Left ventricle myocardium superior (tissue), 1 donor: ENCODE data around the gene TARP.
"Not testable (repeated sequence)": the region's sequence is repeated elsewhere in the genome, so short reads cannot be mapped to it uniquely, and the experiment has no call there.

Source experiments
- ATAC-seq: fragments of 200-7000 bp; cut with Tn5 transposase; one replicate; pipeline ENCODE4 v1.9.1; 2020; ENCODE audit warnings: mild to moderate bottlenecking, moderate library complexity
- DNase-seq: peaks from one replicate; pipeline ENCODE4 v3.0.0-alpha.2; 2020
- intact Hi-C: fragments of 100-400 bp; cut with micrococcal nuclease; formaldehyde crosslinking; loops from one replicate; pipeline ENCODE4 v1.11.0; 2022
- donor health status: DM: no; HTN: yes; CAD: no; lungs with severe emphysema.

The TARP gene

DNA sequence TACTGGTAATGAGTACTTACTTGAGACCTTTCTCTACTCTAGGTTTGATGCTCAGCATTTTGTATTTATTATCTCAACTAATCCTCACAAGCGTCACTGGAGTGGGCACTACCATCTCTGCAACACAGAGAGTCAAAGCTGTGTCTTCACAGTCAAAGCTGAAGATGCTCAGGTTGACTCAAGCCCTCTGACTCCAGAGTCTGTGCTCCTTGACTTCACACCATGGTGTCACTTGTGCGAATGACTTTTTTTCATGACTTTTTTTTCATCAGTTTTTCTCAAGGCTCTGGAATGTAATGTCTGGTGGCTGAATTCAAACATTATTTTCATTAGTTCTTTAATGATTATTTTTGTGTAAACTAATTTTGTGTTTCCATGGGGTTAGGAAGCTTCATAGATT lies 30.4 kb upstream of the TARP start:
- intact Hi-C loops: no loop called here
- DNase-seq (no peak), ATAC-seq (no peak)

DNA sequence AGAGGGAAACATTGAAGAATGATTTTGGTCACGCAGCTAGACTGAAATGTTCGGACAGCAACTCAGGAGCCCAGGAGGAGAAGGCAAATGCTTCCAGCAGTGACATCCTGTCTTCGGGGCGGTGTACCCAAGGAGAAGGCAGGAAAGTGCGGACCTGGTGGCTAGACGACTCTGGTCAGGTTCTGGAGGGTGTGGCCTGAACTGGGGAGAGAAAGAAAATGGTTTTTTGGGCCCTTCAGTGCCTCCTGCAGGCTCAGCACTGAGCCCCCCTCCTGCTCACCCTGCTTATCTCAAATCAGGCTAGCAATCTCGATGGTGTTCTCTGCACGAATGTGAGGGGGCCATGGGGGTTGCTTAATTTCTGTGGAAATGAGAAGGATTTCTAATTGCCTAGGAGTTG lies 26.7 kb upstream of the TARP start:
- ATAC-seq (no peak), DNase-seq (no peak)
- intact Hi-C loops: no loop called here

DNA sequence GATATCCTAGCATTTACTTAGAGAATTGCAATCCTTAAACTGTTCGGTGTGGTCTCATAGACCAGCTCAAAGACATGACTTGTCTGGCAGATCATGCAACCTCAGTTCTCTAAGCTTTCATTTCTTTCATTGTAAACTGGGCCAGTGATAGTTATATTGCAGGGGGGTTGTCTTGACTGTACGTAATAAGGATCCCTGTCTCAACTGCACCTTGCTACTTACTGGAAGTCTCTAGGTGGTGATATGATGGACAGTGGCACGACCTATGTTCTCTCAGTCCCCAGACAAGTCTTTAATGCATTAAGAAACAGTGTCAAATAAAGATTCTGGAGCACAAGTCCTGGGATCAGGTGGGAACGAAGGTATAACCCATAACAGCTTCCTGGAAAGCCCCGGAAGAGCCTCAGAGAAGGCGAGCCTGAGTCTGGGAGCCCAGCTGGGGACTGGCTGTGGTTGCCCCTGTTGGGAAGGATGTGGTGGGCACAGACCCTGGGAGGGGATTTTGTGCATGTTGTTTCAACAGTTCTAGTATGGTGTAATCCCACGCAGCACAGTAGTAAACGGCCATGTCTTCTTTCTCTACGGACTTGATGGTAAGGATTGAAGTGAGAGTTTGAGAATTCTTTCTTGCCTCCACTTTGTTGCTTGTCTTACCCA lies 26.0 kb upstream of the TARP start:
- intact Hi-C loops: no loop called here
- no peak for DNase-seq
- ATAC-seq: no peak

DNA sequence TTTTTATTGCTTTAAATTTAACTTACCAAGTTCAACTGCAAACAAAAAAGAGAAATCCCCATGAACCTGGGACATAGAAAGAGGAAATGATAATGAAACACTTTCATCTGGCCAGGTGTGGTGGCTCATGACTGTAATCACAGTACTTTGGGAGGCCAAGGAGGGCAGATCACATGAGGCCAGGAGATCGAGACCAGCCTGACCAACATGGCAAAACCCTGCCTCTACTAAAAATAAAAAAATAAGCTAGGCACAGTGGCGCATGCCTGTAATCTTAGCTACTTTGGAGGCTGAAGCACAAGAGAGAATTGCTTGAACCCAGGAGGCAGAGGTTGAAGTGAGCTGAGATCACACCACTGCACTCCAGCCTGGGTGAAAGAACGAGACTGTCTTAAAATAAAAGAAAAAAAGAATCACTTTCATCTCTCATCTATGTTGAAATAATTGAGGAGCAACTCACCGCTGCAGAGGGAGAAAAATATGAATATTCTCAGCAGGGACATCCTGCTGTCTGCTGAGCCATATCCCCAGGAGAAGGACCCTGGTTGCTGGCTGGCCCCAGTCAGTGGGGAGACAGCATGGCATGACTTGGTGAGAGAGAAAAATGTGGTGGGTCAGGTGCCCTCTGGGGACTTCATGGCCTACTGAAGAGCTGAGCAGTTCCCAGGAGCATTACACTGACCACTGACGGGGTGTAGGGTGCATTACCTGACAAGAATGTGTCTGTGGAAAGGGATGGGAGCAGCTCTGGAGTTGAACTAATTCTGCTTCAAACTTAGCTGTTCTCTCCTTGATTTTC lies 22.8 kb upstream of the TARP start:
- no peak for DNase-seq
- intact Hi-C loops: no loop called here
- ATAC-seq: no peak

DNA sequence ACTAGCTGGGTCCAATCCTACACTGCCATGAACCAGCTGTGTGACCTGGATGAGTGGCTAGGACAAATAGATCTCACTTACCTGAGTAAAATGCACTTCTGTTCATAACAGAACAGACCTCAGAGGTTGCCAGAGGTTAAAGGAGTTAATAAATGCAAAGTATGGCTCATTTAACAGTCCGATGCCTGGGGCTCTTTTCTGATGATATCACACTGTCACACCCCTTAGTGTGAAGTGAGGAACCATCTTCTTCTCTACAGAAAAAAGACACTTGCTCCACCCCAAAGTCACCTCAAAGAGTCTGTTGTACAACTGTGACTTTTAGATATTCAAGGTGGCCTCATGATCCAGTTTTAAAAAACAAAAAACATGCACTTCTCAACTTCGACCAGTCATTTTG lies 21.5 kb upstream of the TARP start:
- DNase-seq (no peak), ATAC-seq (no peak)
- intact Hi-C loops: no loop called here

DNA sequence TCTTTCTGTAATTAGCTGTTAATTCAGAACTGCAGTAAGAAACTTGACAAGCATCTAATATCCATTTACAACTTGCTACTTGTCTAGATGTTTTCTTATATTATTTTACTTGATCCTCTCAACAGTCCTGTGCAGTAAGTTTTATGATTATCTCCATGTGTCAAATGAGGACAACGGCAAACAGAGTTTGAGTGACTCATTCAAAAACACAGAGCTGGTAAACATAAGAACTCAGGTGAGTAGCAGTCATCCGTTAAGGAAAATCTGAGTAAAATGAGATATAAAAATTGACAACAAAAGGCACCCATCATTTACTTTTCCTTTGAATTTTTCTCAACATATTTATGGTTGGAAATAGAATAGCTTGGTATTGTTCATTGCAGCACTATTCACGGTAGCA lies 19.0 kb upstream of the TARP start:
- no peak for ATAC-seq
- intact Hi-C loops: no loop called here
- no peak for DNase-seq

DNA sequence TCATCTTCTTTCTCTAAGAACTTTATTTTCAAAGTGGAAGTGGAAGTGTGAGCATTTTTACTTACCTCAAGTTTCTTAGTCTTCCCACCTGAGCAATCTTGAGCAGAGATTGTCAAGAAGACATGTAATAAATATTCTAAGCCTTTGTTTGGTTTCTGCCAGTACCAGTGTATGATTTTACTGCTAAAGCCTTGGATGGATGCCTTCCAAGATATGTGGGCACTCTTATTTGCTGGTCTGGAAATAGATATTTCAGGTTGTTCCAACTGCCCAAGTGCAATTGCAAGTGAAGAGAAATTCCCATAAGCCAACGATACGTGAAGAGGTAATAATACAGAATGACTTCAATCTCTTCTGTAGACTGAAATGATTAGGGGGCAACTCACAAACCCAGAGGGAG lies 18.2 kb upstream of the TARP start:
- DNase-seq (no peak), ATAC-seq (no peak)
- intact Hi-C loops: no loop called here

DNA sequence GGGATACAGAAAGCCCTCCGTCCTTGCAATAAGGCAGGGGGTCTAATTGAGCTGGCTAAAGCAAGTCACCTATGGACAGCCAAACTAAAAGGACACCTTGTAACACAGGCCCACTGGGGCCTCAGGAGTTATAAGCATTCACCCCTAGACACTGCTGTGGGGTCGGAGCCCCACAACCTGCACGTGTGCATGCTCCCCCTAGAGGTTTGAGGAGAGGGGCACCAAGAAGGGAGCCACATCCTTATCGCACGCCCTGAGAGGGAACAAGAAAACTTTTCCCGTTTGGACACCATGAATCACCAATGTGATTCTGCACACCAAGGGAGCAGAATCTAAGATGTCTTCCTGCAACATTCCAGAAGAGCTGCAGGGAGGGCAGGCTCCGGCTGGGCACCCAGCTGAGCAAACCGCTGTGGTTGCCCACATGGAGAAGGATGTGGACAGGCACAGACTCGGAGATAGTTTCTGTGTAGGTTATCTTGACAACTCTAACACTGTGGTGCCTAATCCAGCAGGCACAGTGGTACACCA lies 17.7 kb upstream of the TARP start:
- DNase-seq (no peak), ATAC-seq (no peak)
- intact Hi-C loops: no loop called here

DNA sequence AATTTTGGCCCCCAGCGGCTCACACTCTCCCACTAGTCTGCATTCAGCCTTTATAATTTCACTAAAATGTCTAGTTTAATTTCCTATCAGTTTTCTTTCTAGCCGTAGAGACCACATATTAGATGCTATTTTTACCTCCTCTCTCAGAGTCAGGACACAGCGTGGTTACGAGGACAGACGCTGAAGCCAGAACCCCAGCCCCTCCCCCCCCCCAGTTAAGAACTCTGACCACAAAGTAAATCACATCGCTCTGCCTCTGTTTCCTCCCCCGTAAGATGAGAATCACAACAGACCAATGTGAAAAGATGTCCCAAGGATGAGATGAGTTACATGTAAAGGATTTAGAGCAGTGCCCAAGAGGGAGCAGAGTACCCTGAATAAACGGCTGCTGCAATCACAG lies 11.1 kb upstream of the TARP start:
- ATAC-seq (peak; percentile 70), DNase-seq (no peak)
- intact Hi-C loops: no loop called here

DNA sequence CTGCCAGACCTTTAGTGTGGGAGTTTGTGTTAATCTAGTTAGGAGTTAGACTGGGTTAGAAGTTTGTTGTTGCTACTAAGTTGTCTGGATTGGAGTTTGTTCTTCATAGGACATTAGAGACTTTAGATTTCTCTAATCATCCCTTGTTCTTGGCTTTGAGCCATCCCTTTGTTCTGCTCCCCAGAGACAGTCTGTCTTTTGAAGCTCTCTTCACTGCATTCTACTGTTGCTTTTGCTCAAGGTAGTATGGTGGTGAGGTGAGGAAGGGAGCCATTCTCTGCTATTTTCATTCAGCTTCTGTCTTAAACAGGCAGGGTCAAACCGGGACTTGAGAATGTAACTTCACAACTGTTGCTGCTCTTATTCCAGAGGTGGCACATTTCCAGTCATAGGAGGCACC lies 10.4 kb upstream of the TARP start:
- intact Hi-C loops: no loop called here
- DNase-seq (no peak), ATAC-seq (peak; percentile 32)

DNA sequence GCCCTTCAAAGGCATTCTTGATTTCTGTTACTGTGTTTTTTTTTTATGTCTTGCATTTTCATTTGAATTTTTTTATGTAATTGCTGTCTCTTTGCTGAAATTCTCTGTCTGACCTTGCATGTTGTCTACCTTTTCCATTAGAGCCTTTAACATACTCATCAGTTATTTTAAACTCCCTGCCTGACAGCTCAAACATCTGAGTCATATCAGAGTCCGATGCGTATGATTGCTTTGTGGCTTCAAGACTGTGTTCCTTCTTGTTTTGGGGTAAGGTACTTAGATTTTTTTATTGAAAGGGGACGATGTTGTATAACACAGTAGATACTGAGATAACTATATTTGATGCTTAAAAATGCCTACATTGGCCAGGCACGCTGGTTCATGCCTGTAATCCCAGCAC lies 9.7 kb upstream of the TARP start:
- ATAC-seq (no peak), DNase-seq (no peak)
- intact Hi-C loops: no loop called here

DNA sequence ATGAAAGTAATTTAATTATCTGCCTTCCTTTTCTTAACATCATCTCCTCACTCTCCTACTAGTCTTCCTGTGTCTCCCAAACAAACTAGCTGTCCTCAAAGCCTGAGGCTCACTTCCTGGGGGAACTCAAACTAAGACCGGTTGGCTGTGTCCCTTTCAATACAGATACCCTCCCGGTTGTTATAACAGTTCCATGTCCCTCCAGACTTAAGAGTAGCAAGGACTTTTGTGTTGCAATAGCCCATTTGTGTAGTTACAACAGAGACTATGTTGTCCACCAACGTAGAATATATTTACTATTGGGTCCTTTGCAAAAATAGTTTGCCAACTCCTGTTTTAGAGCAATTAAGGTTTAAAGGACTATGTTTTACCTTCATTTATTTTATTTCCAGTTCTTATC lies 8.6 kb upstream of the TARP start:
- intact Hi-C loops: no loop called here
- DNase-seq (no peak), ATAC-seq (no peak)

DNA sequence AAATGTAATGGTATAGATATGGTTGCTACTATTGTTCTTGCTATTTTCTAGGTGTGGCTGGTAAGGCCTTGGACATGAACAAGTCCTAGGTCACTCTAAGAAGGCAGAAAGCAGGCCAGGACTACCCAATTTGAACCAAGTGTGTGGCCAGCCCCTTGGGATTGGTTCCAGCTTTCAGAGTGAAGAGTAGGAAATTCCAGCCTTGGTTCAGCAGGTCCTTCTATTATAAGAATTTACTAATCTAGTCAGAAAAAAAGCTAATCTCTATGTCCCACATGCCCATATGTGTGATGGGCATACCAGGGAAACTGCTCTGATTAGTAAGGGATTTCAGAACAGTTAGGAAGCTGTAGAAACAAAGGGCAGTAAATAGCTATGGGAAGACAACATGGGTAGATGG lies 7.8 kb upstream of the TARP start:
- intact Hi-C loops: no loop called here
- ATAC-seq (no peak), DNase-seq (no peak)

DNA sequence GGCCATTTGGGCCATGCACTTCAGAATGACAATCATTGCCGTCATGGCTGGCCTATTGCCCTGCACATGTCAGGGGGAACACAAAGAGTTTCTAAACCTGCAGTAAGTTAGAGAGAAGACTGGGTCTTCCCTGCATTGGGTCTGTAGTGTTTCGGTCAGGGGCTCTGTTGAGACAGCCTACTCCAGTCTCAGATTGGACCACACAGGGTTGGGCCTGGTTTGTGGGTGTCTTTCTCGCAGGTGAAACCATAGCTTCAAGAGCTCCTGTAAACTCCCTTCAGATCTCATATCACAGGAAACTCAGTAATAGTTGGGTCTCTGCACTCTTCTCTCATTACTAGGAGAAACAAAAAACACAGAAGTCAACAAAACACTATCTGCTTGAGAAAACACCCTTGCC lies 7.3 kb upstream of the TARP start:
- DNase-seq: no peak
- no peak for ATAC-seq
- intact Hi-C loops: no loop called here

DNA sequence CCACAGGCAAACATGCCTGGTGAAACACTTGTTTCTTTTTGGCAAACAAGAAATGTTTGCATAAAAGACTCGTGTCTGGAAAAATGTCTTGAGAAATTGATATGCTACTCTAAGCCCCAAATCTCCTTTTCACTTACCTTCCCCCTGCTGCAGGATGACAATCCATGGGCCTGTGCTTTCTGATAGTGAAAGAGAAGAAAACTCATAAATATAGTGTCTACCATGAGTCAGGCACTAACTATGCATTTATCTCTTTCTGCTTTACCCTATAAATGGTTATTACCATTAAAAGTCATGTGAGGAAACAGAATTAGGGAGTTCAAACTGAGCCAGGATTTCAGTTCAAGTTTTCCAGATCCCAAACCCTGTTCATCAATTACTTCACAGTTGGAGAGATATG lies 6.6 kb upstream of the TARP start:
- intact Hi-C loops: no loop called here
- DNase-seq (no peak), ATAC-seq (no peak)

DNA sequence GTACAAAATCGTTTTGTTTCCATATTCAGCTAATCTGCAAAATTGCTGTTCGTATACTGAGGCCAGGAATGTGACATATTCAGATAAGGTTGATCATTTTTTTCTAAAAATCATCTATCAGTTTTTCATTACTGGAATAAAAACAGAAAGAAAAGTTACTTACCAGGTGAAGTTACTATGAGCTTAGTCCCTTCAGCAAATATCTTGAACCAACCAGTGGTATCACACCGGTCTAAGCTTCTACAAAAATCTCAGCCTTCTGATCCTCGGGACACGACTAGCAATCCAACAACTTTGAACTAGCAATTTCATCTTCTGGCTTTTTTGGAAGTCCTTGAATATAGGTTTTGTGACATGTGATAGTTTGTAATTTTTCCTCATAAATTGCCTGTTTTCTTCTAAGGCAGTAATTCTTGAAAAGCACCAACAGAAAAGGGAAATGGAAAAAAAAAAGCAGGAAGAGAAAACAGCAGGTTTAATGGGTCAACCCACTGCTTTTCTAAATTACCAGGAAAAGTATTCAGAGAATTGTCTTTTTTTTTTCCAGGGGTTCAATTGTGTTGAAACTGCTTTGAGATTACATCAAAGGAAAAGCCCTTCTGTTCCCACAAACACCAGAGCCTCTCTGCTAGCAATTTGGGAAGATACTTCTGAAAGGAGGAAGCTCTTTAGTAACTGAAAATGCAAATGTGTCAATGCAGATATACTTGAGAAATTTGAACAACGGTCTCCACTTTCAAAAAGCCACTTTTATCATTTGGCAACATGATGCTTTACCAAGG lies 2.9 kb upstream of the TARP start:
- intact Hi-C loops: no loop called here
- ATAC-seq: no peak
- no peak for DNase-seq

DNA sequence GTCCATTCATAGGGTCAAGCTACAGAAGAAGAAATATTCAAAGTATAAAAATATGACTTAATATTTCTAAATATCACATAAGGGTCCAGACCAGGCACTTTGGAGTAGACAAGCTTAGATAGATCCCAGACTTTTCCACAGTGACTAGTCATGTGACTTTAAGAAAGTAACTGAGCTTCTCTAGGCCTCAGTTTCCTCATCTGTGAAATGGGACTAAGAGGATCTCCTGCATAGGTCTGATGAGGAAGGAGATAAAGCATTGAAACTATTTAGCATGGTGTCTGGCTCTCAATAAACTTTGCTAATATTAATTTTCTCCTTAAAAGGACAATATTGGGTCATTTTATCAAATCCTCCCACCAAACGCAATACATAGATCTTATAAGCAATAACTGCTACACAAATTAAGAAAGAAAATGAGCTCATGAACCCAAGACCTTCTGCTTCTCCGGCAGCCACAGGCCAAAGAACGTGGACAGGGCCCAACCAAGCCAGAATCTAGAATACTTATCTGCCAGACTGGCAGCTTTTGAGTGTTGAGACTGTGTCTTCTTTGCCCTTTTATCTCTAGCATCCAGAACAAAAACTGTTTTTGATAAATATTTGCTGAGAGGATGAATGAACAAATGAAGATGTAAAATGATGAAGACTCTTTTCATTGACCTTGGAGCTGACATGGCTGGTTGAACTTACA lies 1.6 kb upstream of the TARP start:
- ATAC-seq (no peak), DNase-seq (no peak)
- intact Hi-C loops: no loop called here

DNA sequence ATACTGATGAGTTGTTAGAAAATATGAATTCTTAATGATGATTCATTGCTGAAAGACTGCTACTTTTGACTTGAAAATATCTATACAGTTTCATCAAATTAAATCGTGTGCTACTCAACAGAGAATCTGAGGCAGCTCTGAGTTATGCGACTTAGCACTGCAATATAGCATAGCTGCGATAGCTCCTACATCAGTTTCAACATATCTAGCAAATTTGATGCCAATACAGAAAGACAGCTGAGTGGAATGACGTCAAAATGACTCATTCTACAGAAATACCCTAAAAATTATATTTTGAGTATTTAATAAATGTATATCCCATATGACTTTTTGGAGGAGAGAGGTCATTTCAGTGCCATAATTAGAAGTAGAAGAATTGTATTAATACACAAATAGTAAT lies 1.1 kb upstream of the TARP start:
- DNase-seq: no peak
- intact Hi-C loops: no loop called here
- no peak for ATAC-seq

DNA sequence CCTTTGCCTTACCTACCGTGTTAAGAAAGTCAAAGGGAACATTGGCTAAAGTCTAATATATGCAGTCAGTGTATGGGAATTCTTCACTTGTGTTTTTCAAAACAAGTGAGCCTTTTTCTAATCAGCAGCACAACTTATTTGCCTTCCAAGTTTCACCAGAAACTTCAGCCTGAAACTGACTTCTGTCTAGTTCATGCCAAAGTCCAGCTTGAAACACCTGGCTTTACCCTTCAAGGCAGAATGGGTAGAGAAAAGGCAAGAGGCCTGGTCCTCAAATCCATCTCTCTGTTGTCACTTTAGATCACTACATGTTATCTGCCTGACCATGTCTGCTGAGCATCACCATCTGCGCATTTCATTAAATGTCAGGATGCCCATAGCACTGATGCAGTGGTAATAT lies 3.0 kb downstream of the TARP start:
- intact Hi-C loops, DNase-seq, ATAC-seq: not testable (repeated sequence)
